SK-N-SH (cell line): ENCODE results near the gene FBN1. TPM values are rescaled to one million over a fixed set of nuclear protein-coding genes. Genes with fewer than 3 reads are reported as not detected.

Source experiments
- CTCF ChIA-PET: fragments of 300-600, 350-600 bp; formaldehyde crosslinking; extraction: SDS; loops from one replicate; lab custom pipeline; 2021; lab: Yijun Ruan, JAX
- POLR2A ChIA-PET: fragments of 350-600 bp; sonication (Branson Sonifier 250); formaldehyde crosslinking; extraction: SDS; loops from one replicate; lab custom pipeline; 2020; ENCODE audit warnings: antibody characterized with exemption, inconsistent platforms; lab: Yijun Ruan, JAX
- DNase-seq: peaks from one replicate; pipeline ENCODE4 v3.0.0; 2012
- H2AFZ ChIP-seq: fragments of 200-600 bp; sonication (generic); 2 replicates; pipeline ENCODE4 v1.8.1; 2016; ENCODE audit warnings: antibody characterized with exemption, mild to moderate bottlenecking, low read depth
- H3F3A ChIP-seq: fragments of 200-600 bp; sonication (generic); replicated peaks from 2 replicates; pipeline ENCODE3; 2016; ENCODE audit warnings: antibody characterized with exemption, mild to moderate bottlenecking; ENCODE audit not compliant: insufficient read depth
- H3K27ac ChIP-seq, 2 experiments: fragments of 200-500 bp in 1 of 2; fragments of 200-600 bp in 1 of 2; sonication (Bioruptor generic) in 1 of 2; sonication (generic), shearing (Covaris generic) in 1 of 2; 2 replicates each; pipeline versions ENCODE4 v1.5.1 to v1.6.1; 2014 to 2016; ENCODE audit warnings: low read depth in 2 of 2, inconsistent platforms in 1 of 2, low read length in 1 of 2, mild to moderate bottlenecking in 1 of 2, mixed read lengths in 1 of 2
- H3K27me3 ChIP-seq: fragments of 200-600 bp; sonication (generic), shearing (Covaris generic); 2 replicates; pipeline ENCODE4 v1.6.1; 2016; ENCODE audit warnings: mixed run types; ENCODE audit not compliant: insufficient read depth
- H3K36me3 ChIP-seq, 2 experiments: fragments of 200-500 bp in 1 of 2; fragments of 200-600 bp in 1 of 2; sonication (Bioruptor generic) in 1 of 2; sonication (generic) in 1 of 2; replicated peaks in 1 of 2; 2 replicates each; pipeline versions ENCODE3 to v1.5.1; 2014 to 2016; ENCODE audit warnings: low read length in 1 of 2, mild to moderate bottlenecking in 1 of 2; ENCODE audit not compliant: insufficient read depth in 2 of 2, control insufficient read depth in 1 of 2
- H3K4me1 ChIP-seq, 2 experiments: fragments of 200-500 bp in 1 of 2; fragments of 200-600 bp in 1 of 2; sonication (Bioruptor generic) in 1 of 2; sonication (generic), shearing (Covaris generic) in 1 of 2; 2 replicates each; pipeline versions ENCODE4 v1.5.1 to v1.6.1; 2014 to 2016; ENCODE audit warnings: low read depth in 1 of 2, low read length in 1 of 2, mixed run types in 1 of 2; ENCODE audit not compliant: insufficient read depth in 2 of 2, control insufficient read depth in 1 of 2
- H3K4me2 ChIP-seq: fragments of 200-600 bp; sonication (generic), shearing (Covaris generic); 2 replicates; pipeline ENCODE4 v1.6.1; 2017; ENCODE audit warnings: mixed run types
- H3K4me3 ChIP-seq, 2 experiments: fragments of 200-500 bp in 1 of 2; fragments of 200-600 bp in 1 of 2; sonication (Bioruptor generic) in 1 of 2; sonication (generic), shearing (Covaris generic) in 1 of 2; 2 replicates each; pipeline versions ENCODE4 v1.5.1 to v1.8.1; 2014 to 2016; ENCODE audit warnings: low read depth in 2 of 2, inconsistent platforms in 1 of 2, low read length in 1 of 2, mild to moderate bottlenecking in 1 of 2, mixed read lengths in 1 of 2, moderate library complexity in 1 of 2
- H3K79me2 ChIP-seq: fragments of 200-600 bp; sonication (generic); 2 replicates; pipeline ENCODE4 v1.8.1; 2017; ENCODE audit warnings: mild to moderate bottlenecking; ENCODE audit not compliant: insufficient read depth
- H3K9ac ChIP-seq: fragments of 200-600 bp; sonication (generic); 2 replicates; pipeline ENCODE4 v1.6.1; 2017; ENCODE audit warnings: mixed run types
- H3K9me2 ChIP-seq: fragments of 200-600 bp; sonication (generic); 2 replicates; pipeline ENCODE4 v1.6.1; 2017; ENCODE audit warnings: mixed run types
- H3K9me3 ChIP-seq: fragments of 200-600 bp; sonication (generic); 2 replicates; pipeline ENCODE4 v1.6.1; 2017; ENCODE audit warnings: mixed run types, mild to moderate bottlenecking, moderate library complexity
- H4K20me1 ChIP-seq: fragments of 200-600 bp; sonication (generic); 2 replicates; pipeline ENCODE4 v1.6.1; 2017; ENCODE audit warnings: mild to moderate bottlenecking, mixed run types; ENCODE audit not compliant: insufficient read depth
- CHD2 ChIP-seq: fragments of 150-350 bp; IDR thresholded peaks from 2 replicates; pipeline ENCODE4 v1.6.1; 2018; ENCODE audit warnings: low read length; ENCODE audit not compliant: partially characterized antibody
- CTCF ChIP-seq: fragments of 200-600 bp; sonication (generic); IDR thresholded peaks from 2 replicates; pipeline ENCODE4 v1.6.1; 2017; ENCODE audit warnings: antibody characterized with exemption, mild to moderate bottlenecking, moderate library complexity
- EP300 ChIP-seq, 2 experiments: IDR thresholded peaks; 2 replicates each; pipeline versions ENCODE4 v1.4.0 to v1.6.1; 2012; ENCODE audit warnings: borderline replicate concordance in 1 of 2, low read depth in 1 of 2, low read length in 1 of 2
- FOSL2 ChIP-seq: IDR thresholded peaks from 2 replicates; pipeline ENCODE4 v1.4.0; 2012; ENCODE audit warnings: low read depth, mild to moderate bottlenecking, moderate library complexity, borderline replicate concordance
- FOXJ3 ChIP-seq: sonication (generic); formaldehyde crosslinking; IDR thresholded peaks from 2 replicates; pipeline ENCODE4 v1.5.1; 2020; ENCODE audit warnings: mild to moderate bottlenecking, missing genetic modification reagents
- FOXM1 ChIP-seq: IDR thresholded peaks from 2 replicates; pipeline ENCODE4 v1.4.0; 2012; ENCODE audit warnings: low read depth, mild to moderate bottlenecking
- GABPA ChIP-seq: IDR thresholded peaks from 2 replicates; pipeline ENCODE4 v1.4.0; 2012; ENCODE audit warnings: low read depth, mild to moderate bottlenecking
- GATA2 ChIP-seq: sonication (generic); formaldehyde crosslinking; IDR thresholded peaks from 2 replicates; pipeline ENCODE4 v1.5.0; 2020; ENCODE audit warnings: mild to moderate bottlenecking, missing genetic modification reagents
- MAX ChIP-seq: IDR thresholded peaks from 2 replicates; pipeline ENCODE4 v1.4.0; 2012; ENCODE audit warnings: low read depth
- MEF2A ChIP-seq: IDR thresholded peaks from 2 replicates; pipeline ENCODE4 v1.4.0; 2012; ENCODE audit warnings: low read depth, borderline replicate concordance
- NFIC ChIP-seq: IDR thresholded peaks from 2 replicates; pipeline ENCODE4 v1.4.0; 2012; ENCODE audit warnings: borderline replicate concordance
- NRF1 ChIP-seq: IDR thresholded peaks from 2 replicates; pipeline ENCODE4 v1.6.1; 2012; ENCODE audit warnings: low read depth, mild to moderate bottlenecking, low read length
- PBX3 ChIP-seq: IDR thresholded peaks from 2 replicates; pipeline ENCODE4; 2012
- POLR2AphosphoS5 ChIP-seq: IDR thresholded peaks from 2 replicates; pipeline ENCODE4 v1.6.1; 2012; ENCODE audit warnings: low read depth, low read length
- RAD21 ChIP-seq: IDR thresholded peaks from 2 replicates; pipeline ENCODE4 v1.6.1; 2012; ENCODE audit warnings: mild to moderate bottlenecking, low read length
- RCOR1 ChIP-seq: fragments of 150-350 bp; IDR thresholded peaks from 2 replicates; pipeline ENCODE4 v1.6.1; 2017; ENCODE audit warnings: antibody characterized with exemption, low read length
- SIN3A ChIP-seq: IDR thresholded peaks from 2 replicates; pipeline ENCODE4 v1.6.1; 2012; ENCODE audit warnings: low read depth, mild to moderate bottlenecking, low read length, moderate library complexity, borderline replicate concordance
- SMC3 ChIP-seq: IDR thresholded peaks from 2 replicates; pipeline ENCODE4 v1.6.1; 2012; ENCODE audit warnings: low read depth, low read length, improper control_type of control experiment
- TCF12 ChIP-seq: IDR thresholded peaks from 2 replicates; pipeline ENCODE4 v1.4.0; 2012
- ZBTB33 ChIP-seq: IDR thresholded peaks from 2 replicates; pipeline ENCODE4 v1.4.0; 2012; ENCODE audit warnings: low read depth, borderline replicate concordance
- WGBS: methylation state at CpG from one replicate; pipeline ENCODE4 v1.1.6; 2017; ENCODE audit warnings: low lambda C conversion rate; 5-methylcytosine and 5-hydroxymethylcytosine counted together
- polyA plus RNA-seq, 3 experiments: library from polyadenylated mRNA; depleted of rRNA; stranded (reverse); fragments of >200 nt; gene quantifications; 2 replicates each; pipeline ENCODE4 v1.2.3, GENCODE V29; 2012

FBN1 gene
- polyA plus RNA-seq, 1 of the 3 experiments (the other 2 are of a cell fraction), result 248 TPM

- Histone ChIP-seq H3K27me3 (no peaks in the 10 kb centered on the region), H3K9me2 (no peaks in the 10 kb centered on the region), H4K20me1 (peaks cover 16% of the 10 kb centered on the region), H3K4me2 (no peak overlapping the region; the same call in 1 of the 2 replicates), H3F3A (peaks cover 8% of the 10 kb centered on the region), H3K9ac (no peak overlapping the region), H3K4me3 (no peak overlapping the region), H3K9me3 (no peaks in the 10 kb centered on the region), H3K36me3 (peaks cover 0 to 10% of the 10 kb centered on the region in 2 experiments), H3K4me1 (peaks cover 0 to 19% of the 10 kb centered on the region in 2 experiments; a peak in 2 of 4 replicates), H3K79me2 (peaks cover 43% of the 10 kb centered on the region), H3K27ac (peak overlapping the region in 1 of 2 experiments; percentile 89; a peak in 2 of 4 replicates), H2AFZ (peak overlapping the region; percentile 32; the same call in 1 of the 2 replicates)
- ChIA-PET POLR2A (no interaction called here), CTCF (interaction anchor here (1.2 kb wide), 1 partner anchor 8 kb away, joined by 4 read pairs; no protein-coding TSS in a partner anchor)
- TF ChIP-seq MAX (peak; percentile 69), CTCF (peak; percentile 46), NFIC (no peak), GATA2 (no peak), RAD21 (peak; percentile 36), GABPA (no peak)
- DNase-seq, result peak; percentile 31
Observed at GRCh38 chr15:48647962-48648361, 2.5 kb upstream of the FBN1 start.

GRCh38 chr15:48646331-48646730 is 822 bp upstream of the FBN1 start:
- Histone ChIP-seq H3K4me3 (peak overlapping the region; percentile 75 to 96), H3K27ac (peak overlapping the region; percentile 89 to 91), H2AFZ (peak overlapping the region; percentile 66), H3K9ac (peak overlapping the region; percentile 94), H3K36me3 (peaks cover under 1 to 25% of the 10 kb centered on the region in 2 experiments), H3F3A (peaks cover 8% of the 10 kb centered on the region), H3K27me3 (no peaks in the 10 kb centered on the region), H3K4me2 (peak overlapping the region; percentile 82), H3K4me1 (peaks cover 6 to 16% of the 10 kb centered on the region in 2 experiments; a peak in 2 of 4 replicates), H4K20me1 (peaks cover 31% of the 10 kb centered on the region), H3K9me3 (no peaks in the 10 kb centered on the region), H3K79me2 (peaks cover 59% of the 10 kb centered on the region), H3K9me2 (no peaks in the 10 kb centered on the region)
- WGBS, result 85% methylated on average over 6 of the region's 11 CpGs
- TF ChIP-seq PBX3 (no peak), SIN3A (no peak), POLR2AphosphoS5 (no peak), RCOR1 (no peak), CHD2 (no peak), EP300 (IDR thresholded peaks at IDR 0.05; ENCODE audit: borderline replicate concordance in 1 of 2, low read depth in 1 of 2, low read length in 1 of 2) (no peak), NRF1 (no peak), FOXJ3 (CRISPR knock-in tag) (no peak), ZBTB33 (no peak), FOSL2 (no peak), FOXM1 (no peak), GABPA (no peak), SMC3 (no peak), MEF2A (no peak), TCF12 (no peak)
- DNase-seq, result no peak
- CTCF ChIA-PET, result interaction anchor here (1.5 to 2.7 kb wide), 3 partner anchors 155 to 294 kb away, joined by 6 to 12 read pairs (median 9); no protein-coding TSS in a partner anchor
- POLR2A ChIA-PET, result interaction anchor here (1.1 to 1.8 kb wide), 3 partner anchors 120 to 318 kb away, joined by 3 to 8 read pairs (median 3); partner anchors contain the start of gene CEP152
